ENCODE results near the gene FAHD1. TPM values are rescaled to one million over a fixed set of nuclear protein-coding genes. Genes with fewer than 3 reads are reported as not detected.

The FAHD1 gene
- total RNA-seq, 4 donors from 2014 or later, result 40.9 to 52.5 (median 45.0) TPM

- Histone ChIP-seq H3K27ac (no peak overlapping the region), H3K9me3 (no peaks in the 10 kb centered on the region), H3K4me3 (replicated peaks in 1 of 3) (no peak overlapping the region), H3K36me3 (peaks cover 16 to 32% of the 10 kb centered on the region in 2 donors), H3K27me3 (no peaks in the 10 kb centered on the region), H3K4me1 (no peaks in the 10 kb centered on the region)
- TF ChIP-seq CTCF (IDR thresholded peaks at IDR 0.05) (no peak), POLR2A (IDR thresholded peaks at IDR 0.05) (no peak)
- 90 to 97% methylated on average over 7 to 16 of the region's 16 CpGs for WGBS, 2 donors
- no peak for DNase-seq
- intact Hi-C loops (cut with DNase I), result no loop called here
Observed at GRCh38 chr16:1810536-1810935, 16.5 kb upstream of the FAHD1 start.

- Histone ChIP-seq H3K27me3 (no peaks in the 10 kb centered on the region), H3K27ac (no peak overlapping the region), H3K4me3 (replicated peaks in 1 of 3) (no peak overlapping the region), H3K9me3 (no peaks in the 10 kb centered on the region), H3K4me1 (no peaks in the 10 kb centered on the region), H3K36me3 (peaks cover 28 to 41% of the 10 kb centered on the region in 2 donors)
- 33 to 43% methylated on average over 17 of the region's 17 CpGs for WGBS, 2 donors
- intact Hi-C loops (cut with DNase I), result no loop called here
- DNase-seq, result peak; percentile 57 to 59
- TF ChIP-seq CTCF (IDR thresholded peaks at IDR 0.05) (peak in 3 of 6 experiments; percentile 26 to 35 (median 33)), POLR2A (IDR thresholded peaks at IDR 0.05) (no peak)
Observed at GRCh38 chr16:1812732-1813163, 14.3 kb upstream of the FAHD1 start.

GRCh38 chr16:1815461-1815860, 11.5 kb upstream of the FAHD1 start:
- DNase-seq, result no peak
- H3K27ac ChIP-seq, result no peak overlapping the region
- H3K27me3 ChIP-seq, result no peaks in the 10 kb centered on the region
- no peaks in the 10 kb centered on the region for H3K9me3 ChIP-seq
- no peaks in the 10 kb centered on the region for H3K4me1 ChIP-seq
- intact Hi-C loops (cut with DNase I), result no loop called here
- TF ChIP-seq CTCF (IDR thresholded peaks at IDR 0.05) (no peak), POLR2A (IDR thresholded peaks at IDR 0.05) (no peak)
- 95 to 98% methylated on average over 11 of the region's 11 CpGs for WGBS, 2 donors
- H3K4me3 ChIP-seq (replicated peaks in 1 of 3), result no peak overlapping the region
- H3K36me3 ChIP-seq, result peaks cover 19 to 42% of the 10 kb centered on the region in 2 donors

- no peak for DNase-seq
- peaks cover 26 to 50% of the 10 kb centered on the region in 2 donors for H3K36me3 ChIP-seq
Observed at GRCh38 chr16:1816396-1817275, 10.4 kb upstream of the FAHD1 start.

More at GRCh38 chr16:1816396-1817275, 10.4 kb upstream of the FAHD1 start:
- TF ChIP-seq POLR2A (IDR thresholded peaks at IDR 0.05), result no peak
- TF ChIP-seq CTCF (IDR thresholded peaks at IDR 0.05), result no peak
- whole genome bisulfite sequencing, 2 donors, result 93 to 96% methylated on average over 23 to 39 of the region's 40 CpGs
- H3K27me3 ChIP-seq, result no peaks in the 10 kb centered on the region
- H3K4me3 ChIP-seq (replicated peaks in 1 of 3), result no peak overlapping the region
- H3K4me1 ChIP-seq, result no peaks in the 10 kb centered on the region
- intact Hi-C loops (cut with DNase I), result no loop called here
- H3K9me3 ChIP-seq, result no peaks in the 10 kb centered on the region
- no peak overlapping the region for H3K27ac ChIP-seq
